ENCODE measurements around the gene ASPN.

ASPN gene

GRCh38 chr9:92476962-92477361, 5.3 kb downstream of the ASPN start:
- DNase-seq, result no peak

GRCh38 chr9:92474587-92474986, 7.7 kb downstream of the ASPN start:
- DNase-seq, result no peak

GRCh38 chr9:92468206-92468605, 14.1 kb downstream of the ASPN start:
- peak in 12 of 51 donors; percentile 2 to 36 (median 8) for DNase-seq

- DNase-seq, result no peak
Measured at GRCh38 chr9:92467511-92467910, 14.8 kb downstream of the ASPN start.

- no peak for DNase-seq
Measured at GRCh38 chr9:92467041-92467440, 15.3 kb downstream of the ASPN start.

GRCh38 chr9:92463984-92464383, 18.3 kb downstream of the ASPN start:
- DNase-seq, result no peak

GRCh38 chr9:92463387-92463786, 18.9 kb downstream of the ASPN start:
- no peak for DNase-seq

GRCh38 chr9:92457576-92457975, 24.7 kb downstream of the ASPN start:
- DNase-seq, result no peak

- DNase-seq, result no peak
Measured at GRCh38 chr9:92455217-92455616, 27.1 kb downstream of the ASPN start.

- DNase-seq, result no peak
Measured at GRCh38 chr9:92446536-92446935, 35.8 kb downstream of the ASPN start.

GRCh38 chr9:92444841-92445240, 37.5 kb downstream of the ASPN start:
- no peak for DNase-seq

- DNase-seq, result no peak
Measured at GRCh38 chr9:92440751-92441046, 41.6 kb downstream of the ASPN start.

- no peak for DNase-seq
Measured at GRCh38 chr9:92439921-92440750, 42.2 kb downstream of the ASPN start.

- DNase-seq, result no peak
Measured at GRCh38 chr9:92438900-92439526, 43.3 kb downstream of the ASPN start.

GRCh38 chr9:92435263-92435662, 47.0 kb downstream of the ASPN start:
- DNase-seq, result no peak

GRCh38 chr9:92432972-92433548, 49.2 kb downstream of the ASPN start:
- no peak for DNase-seq

- peak in 1 of 51 donors; percentile 6 for DNase-seq
Measured at GRCh38 chr9:92432350-92432749, 50.0 kb downstream of the ASPN start.

- no peak for DNase-seq
Measured at GRCh38 chr9:92429836-92430235, 52.5 kb downstream of the ASPN start.

GRCh38 chr9:92426501-92427145, 55.7 kb downstream of the ASPN start:
- no peak for DNase-seq

GRCh38 chr9:92425474-92425873, 56.8 kb downstream of the ASPN start:
- DNase-seq, result no peak

GRCh38 chr9:92424340-92424739, 58.0 kb downstream of the ASPN start, which contains the start of gene OMD:
TSS of gene OMD (minus strand) at chr9:92424471. CDS start at chr9:92417558, 6,913 bp downstream.
- no peak for DNase-seq

GRCh38 chr9:92423612-92424011, 58.7 kb downstream of the ASPN start:
- no peak for DNase-seq
